MM.1S (cell line): ENCODE data around the gene GPR61.

Source experiments
- DNase-seq: peaks from one replicate; pipeline ENCODE4 v3.0.0-alpha.2; 2015
- H2AFZ ChIP-seq: fragments of 300-600 bp; sonication (generic); 2 replicates; pipeline ENCODE4 v1.6.0; 2016; ENCODE audit warnings: antibody characterized with exemption, low read length
- H3F3A ChIP-seq: fragments of 300-600 bp; sonication (generic); 2 replicates; pipeline ENCODE4 v1.6.1; 2016; ENCODE audit warnings: mild to moderate bottlenecking, antibody characterized with exemption, low read length, moderate library complexity, mixed read lengths; ENCODE audit not compliant: insufficient read depth
- H3K27ac ChIP-seq: fragments of 300-600 bp; sonication (generic); 2 replicates; pipeline ENCODE4 v1.5.1; 2016; ENCODE audit warnings: mild to moderate bottlenecking, low read length
- H3K27me3 ChIP-seq: fragments of 300-600 bp; sonication (generic); replicated peaks from 2 replicates; pipeline ENCODE4 v1.6.0; 2016; ENCODE audit warnings: low read length; ENCODE audit not compliant: insufficient read depth
- H3K36me3 ChIP-seq: fragments of 300-600 bp; sonication (generic); replicated peaks from 2 replicates; pipeline ENCODE4 v1.6.1; 2016; ENCODE audit warnings: mild to moderate bottlenecking, low read length, mixed read lengths; ENCODE audit not compliant: insufficient read depth
- H3K4me1 ChIP-seq: fragments of 300-600 bp; sonication (generic); 2 replicates; pipeline ENCODE4 v1.6.1; 2016; ENCODE audit warnings: low read length, mixed read lengths
- H3K4me2 ChIP-seq: fragments of 300-600 bp; sonication (generic); 2 replicates; pipeline ENCODE4 v1.6.0; 2016; ENCODE audit warnings: low read depth, low read length
- H3K4me3 ChIP-seq: fragments of 300-600 bp; sonication (generic); 2 replicates; pipeline ENCODE4 v1.5.1; 2016; ENCODE audit warnings: low read length, mixed read lengths
- H3K79me2 ChIP-seq: fragments of 300-600 bp; sonication (generic); 2 replicates; pipeline ENCODE4 v1.6.1; 2016; ENCODE audit warnings: mixed run types, low read length, mixed read lengths
- H3K9ac ChIP-seq: fragments of 300-600 bp; sonication (generic); 2 replicates; pipeline ENCODE4 v1.6.1; 2016; ENCODE audit warnings: low read length, mixed read lengths
- H3K9me2 ChIP-seq: fragments of 300-600 bp; sonication (generic); replicated peaks from 2 replicates; pipeline ENCODE4 v1.6.1; 2016; ENCODE audit warnings: mild to moderate bottlenecking, low read length, mixed read lengths; ENCODE audit not compliant: insufficient read depth
- H3K9me3 ChIP-seq: fragments of 300-600 bp; sonication (generic); replicated peaks from 2 replicates; pipeline ENCODE4 v1.6.1; 2016; ENCODE audit warnings: mild to moderate bottlenecking, low read length, mixed read lengths; ENCODE audit not compliant: insufficient read depth
- H4K20me1 ChIP-seq: fragments of 300-600 bp; sonication (generic); 2 replicates; pipeline ENCODE4 v1.6.1; 2016; ENCODE audit warnings: mild to moderate bottlenecking, low read length, moderate library complexity, mixed read lengths; ENCODE audit not compliant: insufficient read depth
- EZH2 ChIP-seq: fragments of 300-600 bp; sonication (generic); optimal IDR thresholded peaks from 2 replicates; pipeline ENCODE3; 2017; ENCODE audit warnings: low read depth, mild to moderate bottlenecking, antibody characterized with exemption, low read length, mixed read lengths
- EZH2phosphoT487 ChIP-seq: fragments of 300-600 bp; sonication (generic); IDR thresholded peaks from 2 replicates; pipeline ENCODE4 v1.6.1; 2018; ENCODE audit warnings: antibody characterized with exemption, low read length
- TF ChIP-seq, protein P1 (sequence below): fragments of 300-600 bp; sonication (generic); IDR thresholded peaks from 2 replicates; pipeline ENCODE4 v1.5.1; 2016; ENCODE audit warnings: antibody characterized with exemption, low read length, mixed read lengths

GPR61 gene

DNA sequence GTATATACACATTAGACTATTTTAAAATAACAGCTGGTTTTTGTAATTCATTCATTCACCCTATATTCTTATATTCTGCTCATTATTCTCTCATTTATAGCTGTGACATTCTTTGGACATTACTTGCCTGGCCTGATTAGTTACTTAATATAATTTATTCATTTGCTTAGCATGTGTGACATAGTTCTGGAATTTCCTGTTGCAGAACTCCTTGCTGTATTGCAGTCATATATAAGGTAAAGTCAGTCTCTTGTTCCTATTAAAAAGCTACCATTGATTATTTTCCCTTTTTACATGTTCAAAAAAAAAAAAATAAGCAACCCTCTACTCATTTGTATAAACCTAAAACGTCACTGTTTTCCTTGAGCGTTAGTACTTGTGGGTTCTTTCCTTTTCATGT lies 55.9 kb downstream of the GPR61 start:
- Histone ChIP-seq H4K20me1 (no peaks in the 10 kb centered on the region), H3K9ac (no peak overlapping the region), H3K27me3 (no peaks in the 10 kb centered on the region), H3K9me3 (no peaks in the 10 kb centered on the region), H3K79me2 (no peaks in the 10 kb centered on the region), H3K4me3 (no peak overlapping the region), H3F3A (no peaks in the 10 kb centered on the region), H2AFZ (no peak overlapping the region), H3K27ac (no peak overlapping the region), H3K9me2 (no peaks in the 10 kb centered on the region), H3K4me2 (no peak overlapping the region), H3K36me3 (no peaks in the 10 kb centered on the region), H3K4me1 (no peaks in the 10 kb centered on the region)
- DNase-seq = no peak
- TF ChIP-seq EZH2phosphoT487 (no peak), EZH2 (no peak)
- TF ChIP-seq, protein P1, sequence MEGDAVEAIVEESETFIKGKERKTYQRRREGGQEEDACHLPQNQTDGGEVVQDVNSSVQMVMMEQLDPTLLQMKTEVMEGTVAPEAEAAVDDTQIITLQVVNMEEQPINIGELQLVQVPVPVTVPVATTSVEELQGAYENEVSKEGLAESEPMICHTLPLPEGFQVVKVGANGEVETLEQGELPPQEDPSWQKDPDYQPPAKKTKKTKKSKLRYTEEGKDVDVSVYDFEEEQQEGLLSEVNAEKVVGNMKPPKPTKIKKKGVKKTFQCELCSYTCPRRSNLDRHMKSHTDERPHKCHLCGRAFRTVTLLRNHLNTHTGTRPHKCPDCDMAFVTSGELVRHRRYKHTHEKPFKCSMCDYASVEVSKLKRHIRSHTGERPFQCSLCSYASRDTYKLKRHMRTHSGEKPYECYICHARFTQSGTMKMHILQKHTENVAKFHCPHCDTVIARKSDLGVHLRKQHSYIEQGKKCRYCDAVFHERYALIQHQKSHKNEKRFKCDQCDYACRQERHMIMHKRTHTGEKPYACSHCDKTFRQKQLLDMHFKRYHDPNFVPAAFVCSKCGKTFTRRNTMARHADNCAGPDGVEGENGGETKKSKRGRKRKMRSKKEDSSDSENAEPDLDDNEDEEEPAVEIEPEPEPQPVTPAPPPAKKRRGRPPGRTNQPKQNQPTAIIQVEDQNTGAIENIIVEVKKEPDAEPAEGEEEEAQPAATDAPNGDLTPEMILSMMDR = no peak
